H1 (cell line): ENCODE data around the gene CD300H. TPM values are rescaled to one million over a fixed set of nuclear protein-coding genes. Genes with fewer than 3 reads are reported as not detected.

Source experiments
- CTCF ChIA-PET: fragments of 300-600 bp; sonication (Branson Sonifier 250); formaldehyde crosslinking; loops from one replicate; lab custom pipeline; 2021; ENCODE audit not compliant: partially characterized antibody; lab: Charles Lee
- POLR2A ChIA-PET: fragments of 300-600 bp; sonication (Branson Sonifier 250); formaldehyde crosslinking; loops from one replicate; lab custom pipeline; 2021; ENCODE audit warnings: inconsistent platforms; ENCODE audit not compliant: partially characterized antibody; lab: Charles Lee
- DNase-seq, 2 experiments: peaks; one replicate each; pipeline versions ENCODE4 v3.0.0 to v3.0.0-alpha.2; 2010 to 2022; ENCODE audit warnings: low spot score in 2 of 2, low read depth in 1 of 2, mixed read lengths in 1 of 2
- FAIRE-seq: peaks from 2 replicates; lab custom pipeline; 2011; peaks lifted over from hg19 to GRCh38; lab: Jason Lieb, UNC
- H2AFZ ChIP-seq: 2 replicates; pipeline ENCODE4 v1.8.1; 2012; ENCODE audit warnings: low read length, inconsistent platforms
- H2AK5ac ChIP-seq: 2 replicates; pipeline ENCODE4 v1.6.1; 2013; ENCODE audit warnings: low read depth, low read length
- H2BK120ac ChIP-seq: replicated peaks from 2 replicates; pipeline ENCODE3; 2013; ENCODE audit warnings: low read depth, low read length, inconsistent platforms
- H2BK12ac ChIP-seq: 2 replicates; pipeline ENCODE4 v1.6.1; 2013; ENCODE audit warnings: low read depth, low read length
- H2BK15ac ChIP-seq: 2 replicates; pipeline ENCODE4 v1.6.1; 2013; ENCODE audit warnings: low read length
- H2BK20ac ChIP-seq: 2 replicates; pipeline ENCODE4 v1.6.1; 2013; ENCODE audit warnings: low read length
- H2BK5ac ChIP-seq: 2 replicates; pipeline ENCODE4 v1.6.1; 2013; ENCODE audit warnings: low read depth, low read length
- H3K14ac ChIP-seq: 2 replicates; pipeline ENCODE4 v1.6.1; 2013; ENCODE audit warnings: inconsistent platforms; ENCODE audit not compliant: insufficient read length
- H3K18ac ChIP-seq: 2 replicates; pipeline ENCODE4 v1.6.1; 2013; ENCODE audit warnings: low read length; ENCODE audit errors: extremely low read depth
- H3K23ac ChIP-seq: 2 replicates; pipeline ENCODE4 v1.6.1; 2013; ENCODE audit warnings: inconsistent platforms; ENCODE audit not compliant: insufficient read length
- H3K23me2 ChIP-seq: 2 replicates; pipeline ENCODE4 v1.6.1; 2013; ENCODE audit warnings: low read depth, low read length
- H3K27ac ChIP-seq: 2 replicates; pipeline ENCODE4 v1.6.1; 2011; ENCODE audit warnings: low read depth, low read length, inconsistent platforms
- H3K27me3 ChIP-seq, 4 experiments: replicated peaks in 1 of 4; 1 replicate in 1 of 4; 2 replicates in 3 of 4; pipeline versions ENCODE4 v1.6.1 to v1.8.1; 2011 to 2013; ENCODE audit warnings: low read length in 3 of 4, mild to moderate bottlenecking in 3 of 4, inconsistent platforms in 2 of 4, mixed read lengths in 2 of 4, moderate library complexity in 1 of 4; ENCODE audit not compliant: control insufficient read depth in 3 of 4, insufficient read depth in 3 of 4; ENCODE audit errors: extremely low read depth in 1 of 4
- H3K36me3 ChIP-seq, 4 experiments: 2 replicates each; pipeline versions ENCODE4 v1.6.1 to v1.8.1; 2011 to 2013; ENCODE audit warnings: mild to moderate bottlenecking in 4 of 4, low read length in 3 of 4, moderate library complexity in 2 of 4, control low read depth in 1 of 4, inconsistent platforms in 1 of 4; ENCODE audit not compliant: insufficient read depth in 4 of 4, control insufficient read depth in 2 of 4
- H3K4ac ChIP-seq: replicated peaks from 2 replicates; pipeline ENCODE3; 2013; ENCODE audit warnings: low read length, low read depth, mixed read lengths, inconsistent platforms; ENCODE audit not compliant: insufficient read length
- H3K4me1 ChIP-seq, 4 experiments: replicated peaks in 1 of 4; 1 replicate in 1 of 4; 2 replicates in 3 of 4; pipeline versions ENCODE4 v1.6.1 to v1.8.1; 2011 to 2013; ENCODE audit warnings: low read length in 3 of 4, inconsistent platforms in 2 of 4, mixed read lengths in 1 of 4; ENCODE audit not compliant: insufficient read depth in 4 of 4, control insufficient read depth in 3 of 4
- H3K4me2 ChIP-seq, 2 experiments: 2 replicates each; pipeline versions ENCODE4 v1.6.1 to v1.8.1; 2011 to 2013; ENCODE audit warnings: low read depth in 2 of 2, low read length in 2 of 2, control low read depth in 1 of 2, inconsistent platforms in 1 of 2, mild to moderate bottlenecking in 1 of 2; ENCODE audit not compliant: insufficient read depth in 1 of 2
- H3K4me3 ChIP-seq, 4 experiments: fragments of 200-600, 300-600 bp in 1 of 4; sonication (generic), shearing (Covaris generic), sonication (Bioruptor Twin) in 1 of 4; 2 replicates each; pipeline versions ENCODE4 v1.5.1 to v1.8.1; 2011 to 2016; ENCODE audit warnings: low read length in 4 of 4, low read depth in 3 of 4, control low read depth in 2 of 4, inconsistent platforms in 2 of 4, mild to moderate bottlenecking in 2 of 4, mixed read lengths in 1 of 4, moderate library complexity in 1 of 4; ENCODE audit not compliant: insufficient read depth in 2 of 4; ENCODE audit errors: extremely low read depth in 1 of 4
- H3K56ac ChIP-seq: replicated peaks from 2 replicates; pipeline ENCODE3; 2013; ENCODE audit warnings: low read depth, mild to moderate bottlenecking, mixed read lengths, low read length, inconsistent platforms; ENCODE audit not compliant: insufficient read length
- H3K79me1 ChIP-seq: 2 replicates; pipeline ENCODE4 v1.6.1; 2013; ENCODE audit warnings: low read depth, low read length, control low read depth
- H3K79me2 ChIP-seq, 2 experiments: 2 replicates each; pipeline versions ENCODE4 v1.6.1 to v1.8.1; 2012 to 2013; ENCODE audit warnings: low read length in 2 of 2, mild to moderate bottlenecking in 2 of 2, inconsistent platforms in 1 of 2; ENCODE audit not compliant: insufficient read depth in 2 of 2, control insufficient read depth in 1 of 2
- H3K9ac ChIP-seq, 4 experiments: replicated peaks in 1 of 4; 1 replicate in 1 of 4; 2 replicates in 3 of 4; pipeline versions ENCODE4 v1.6.1 to v1.8.1; 2011 to 2013; ENCODE audit warnings: low read depth in 3 of 4, low read length in 3 of 4, control low read depth in 2 of 4, mild to moderate bottlenecking in 2 of 4, moderate library complexity in 2 of 4, inconsistent platforms in 1 of 4; ENCODE audit errors: extremely low read depth in 1 of 4
- H3K9me3 ChIP-seq, 2 experiments: 2 replicates each; pipeline versions ENCODE4 v1.6.1 to v1.8.1; 2012 to 2013; ENCODE audit warnings: mild to moderate bottlenecking in 2 of 2, moderate library complexity in 2 of 2, control low read depth in 1 of 2, inconsistent platforms in 1 of 2, low read depth in 1 of 2, low read length in 1 of 2, mixed read lengths in 1 of 2; ENCODE audit not compliant: insufficient read depth in 2 of 2
- H4K20me1 ChIP-seq, 2 experiments: replicated peaks in 1 of 2; 2 replicates each; pipeline versions ENCODE3 to v1.8.1; 2011 to 2013; ENCODE audit warnings: inconsistent platforms in 2 of 2, low read length in 2 of 2, mild to moderate bottlenecking in 1 of 2; ENCODE audit not compliant: insufficient read depth in 2 of 2, control insufficient read depth in 1 of 2
- H4K5ac ChIP-seq: 2 replicates; pipeline ENCODE4 v1.6.1; 2013; ENCODE audit warnings: low read length, low read depth, mixed read lengths, inconsistent platforms; ENCODE audit not compliant: insufficient read length
- H4K8ac ChIP-seq: 2 replicates; pipeline ENCODE4 v1.8.0; 2013; ENCODE audit warnings: mild to moderate bottlenecking, moderate library complexity, low read length, inconsistent platforms; ENCODE audit not compliant: insufficient read depth; ENCODE audit errors: extremely low read depth
- H4K91ac ChIP-seq: replicated peaks from 2 replicates; pipeline ENCODE3; 2013; ENCODE audit warnings: low read length, mixed read lengths, inconsistent platforms; ENCODE audit not compliant: insufficient read length
- HDAC2 ChIP-seq, 2 experiments: fragments of 300-600 bp in 1 of 2; sonication (generic) in 1 of 2; IDR thresholded peaks; 2 replicates each; pipeline ENCODE4 v1.6.1; 2011 to 2012; ENCODE audit warnings: low read depth in 2 of 2, low read length in 2 of 2, mild to moderate bottlenecking in 2 of 2, moderate library complexity in 2 of 2, borderline replicate concordance in 1 of 2, inconsistent platforms in 1 of 2
- JUND ChIP-seq: IDR thresholded peaks from 2 replicates; pipeline ENCODE4 v1.6.1; 2011; ENCODE audit warnings: mild to moderate bottlenecking, improper control_type of control experiment, low read length
- whole genome bisulfite sequencing, 2 experiments: shearing (Covaris generic) in 1 of 2; methylation state at CpG; one replicate each; pipeline versions ENCODE4 v1.1.6 to v1.1.7; 2013 to 2015; ENCODE audit warnings: low lambda C conversion rate in 2 of 2, mixed read lengths in 2 of 2, inconsistent platforms in 1 of 2, low coverage in 1 of 2, missing lambda C conversion rate in 1 of 2; ENCODE audit not compliant: insufficient replicate concordance in 2 of 2, insufficient coverage in 1 of 2, insufficient read length in 1 of 2; ENCODE audit errors: extremely low coverage in 1 of 2, missing lambda C conversion rate in 1 of 2; 5-methylcytosine and 5-hydroxymethylcytosine counted together
- polyA plus RNA-seq, 7 experiments: library from polyadenylated mRNA; depleted of rRNA in 3 of 7; stranded (reverse) in 5 of 7; unstranded in 2 of 7; fragments of >200 nt in 5 of 7; fragments of 200-250 nt in 2 of 7; gene quantifications; 1 replicate in 5 of 7; 2 replicates in 1 of 7; 4 replicates in 1 of 7; pipeline versions ENCODE4 v1.2.1 to v1.2.3, GENCODE V29; 2011 to 2013; ENCODE audit warnings: missing spikeins in 2 of 7, mixed read lengths in 2 of 7
- total RNA-seq: library from RNA; stranded (reverse); fragmentation: NEBNext Ultra II Directional; extraction: Animal tissue kit (Norgen Biotek cat#: 25700); gene quantifications from 2 replicates; pipeline ENCODE4 v1.2.1, GENCODE V29; 2021

Gene CD300H
- total and polyA plus RNA-seq, 2 of the 8 experiments (the other 6 are each of a cell fraction or from before 2014, with no cell fraction given), result not detected

DNA sequence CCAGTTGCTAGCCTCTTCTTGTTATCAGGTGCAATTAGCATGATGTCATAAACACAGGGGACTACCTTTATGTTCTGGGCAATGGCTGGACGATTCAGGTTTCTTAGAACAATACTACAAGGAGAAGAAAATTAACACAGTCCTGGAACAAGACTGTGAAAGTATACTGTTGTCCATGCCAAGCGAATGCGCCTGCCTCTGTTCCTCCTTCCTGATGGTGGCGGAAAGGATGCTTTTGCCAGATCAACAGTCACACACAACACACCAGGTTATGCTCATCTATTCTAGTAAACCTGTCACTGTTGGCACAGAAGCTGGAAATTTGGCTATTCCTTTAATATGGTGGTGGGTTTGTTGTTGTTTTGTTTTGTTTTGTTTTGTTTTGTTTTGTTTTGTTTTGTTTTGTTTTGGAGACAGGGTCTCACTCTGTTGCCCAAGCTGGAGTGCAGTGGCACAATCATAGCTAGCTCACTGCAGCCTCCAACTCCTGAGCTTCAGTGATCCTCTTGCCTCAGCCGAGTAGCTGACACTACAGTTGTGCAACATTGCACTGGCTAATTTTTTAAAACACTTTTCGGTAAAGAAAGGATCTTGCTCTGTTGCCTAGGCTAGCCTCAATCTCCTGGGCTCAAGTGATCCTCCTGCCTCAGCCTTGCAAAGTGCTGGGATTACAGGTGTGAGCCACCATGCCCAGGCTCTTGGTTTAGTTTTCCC lies 27.9 kb upstream of the CD300H start:
- H3K36me3 ChIP-seq, result no peaks in the 10 kb centered on the region
- TF ChIP-seq HDAC2 (IDR thresholded peaks at IDR 0.05; ENCODE audit: borderline replicate concordance in 1 of 2, low read depth in 2 of 2, low read length in 2 of 2) (no peak), JUND (no peak)
- H2BK12ac ChIP-seq, result no peak overlapping the region
- no peak overlapping the region for H4K5ac ChIP-seq
- H2AK5ac ChIP-seq, result no peak overlapping the region
- H3K4me2 ChIP-seq, result no peak overlapping the region
- peaks cover 0 to 2% (median 0%) of the 10 kb centered on the region in 4 experiments; a peak in 2 of 7 replicates for H3K27me3 ChIP-seq
- H3K9ac ChIP-seq, result no peak overlapping the region
- no peak overlapping the region for H4K8ac ChIP-seq
- ChIA-PET CTCF (interaction anchor here (0.6 to 3.3 kb wide), 3 partner anchors 22 to 324 kb away, joined by 3 to 14 read pairs (median 4); partner anchors contain the start of gene CD300H), POLR2A (no interaction called here)
- no peak overlapping the region for H2AFZ ChIP-seq
- no peak overlapping the region for H2BK20ac ChIP-seq
- H3K23me2 ChIP-seq, result peaks cover under 1% of the 10 kb centered on the region; the same call in 1 of the 2 replicates
- H3K79me2 ChIP-seq, result no peaks in the 10 kb centered on the region
- no peak for FAIRE-seq
- no peaks in the 10 kb centered on the region for H3K9me3 ChIP-seq
- H2BK15ac ChIP-seq, result no peak overlapping the region
- H3K4me3 ChIP-seq, result no peak overlapping the region
- no peak overlapping the region for H2BK5ac ChIP-seq
- no peak for DNase-seq
- H3K27ac ChIP-seq, result no peak overlapping the region
- no peak overlapping the region for H3K56ac ChIP-seq
- no peak overlapping the region for H2BK120ac ChIP-seq
- H3K79me1 ChIP-seq, result no peaks in the 10 kb centered on the region
- no peak overlapping the region for H4K91ac ChIP-seq
- H3K18ac ChIP-seq, result no peak overlapping the region
- peaks cover 0 to 6% (median 2%) of the 10 kb centered on the region in 4 experiments; a peak in 1 of 7 replicates for H3K4me1 ChIP-seq
- no peaks in the 10 kb centered on the region for H4K20me1 ChIP-seq
- H3K23ac ChIP-seq, result no peak overlapping the region
- no peak overlapping the region for H3K14ac ChIP-seq
- 85% methylated on average over 6 of the region's 6 CpGs; no CpG with 5 or more reads in 1 of the 2 experiments for WGBS, 2 experiments
- H3K4ac ChIP-seq, result no peak overlapping the region
